Small intestine (tissue), 7 donors: ENCODE measurements around the gene STAMBPL1. TPM values are rescaled to one million over a fixed set of nuclear protein-coding genes. Genes with fewer than 3 reads are reported as not detected.

Experiments
- DNase-seq, 2 donors: peaks; one replicate each; pipeline versions ENCODE4 v3.0.0 to v3.0.0-alpha.2; 2013
- FAIRE-seq: peaks from 2 replicates; lab custom pipeline; 2012; peaks lifted over from hg19 to GRCh38; lab: Jason Lieb, UNC
- H3K27ac ChIP-seq, 3 donors: one replicate each; pipeline ENCODE4 v1.5.1; 2013; ENCODE audit warnings: low read length in 2 of 3, mild to moderate bottlenecking in 2 of 3, control low read depth in 1 of 3, inconsistent platforms in 1 of 3, low read depth in 1 of 3, moderate library complexity in 1 of 3
- H3K27me3 ChIP-seq, 3 donors: one replicate each; pipeline ENCODE4 v1.6.1; 2013; ENCODE audit warnings: low read length in 3 of 3, inconsistent platforms in 1 of 3; ENCODE audit not compliant: control insufficient read depth in 3 of 3, insufficient read depth in 3 of 3
- H3K36me3 ChIP-seq, 3 donors: one replicate each; pipeline ENCODE4 v1.6.1; 2013; ENCODE audit warnings: low read length in 3 of 3, inconsistent platforms in 1 of 3, low read depth in 1 of 3, mild to moderate bottlenecking in 1 of 3, moderate library complexity in 1 of 3; ENCODE audit not compliant: control insufficient read depth in 3 of 3, insufficient read depth in 2 of 3
- H3K4me1 ChIP-seq, 3 donors: one replicate each; pipeline ENCODE4 v1.6.1; 2013; ENCODE audit warnings: low read length in 2 of 3, inconsistent platforms in 1 of 3, low read depth in 1 of 3, mild to moderate bottlenecking in 1 of 3, moderate library complexity in 1 of 3; ENCODE audit not compliant: control insufficient read depth in 3 of 3, insufficient read depth in 2 of 3
- H3K4me3 ChIP-seq, 3 donors: one replicate each; pipeline ENCODE4 v1.5.1; 2013; ENCODE audit warnings: low read length in 3 of 3, control low read depth in 1 of 3, inconsistent platforms in 1 of 3, low read depth in 1 of 3, mild to moderate bottlenecking in 1 of 3, moderate library complexity in 1 of 3
- H3K9me3 ChIP-seq, 2 donors: one replicate each; pipeline ENCODE4 v1.6.1; 2013; ENCODE audit warnings: low read depth in 1 of 2, low read length in 1 of 2; ENCODE audit not compliant: control insufficient read depth in 2 of 2, insufficient read depth in 1 of 2
- WGBS, 3 donors: extraction: QIAGEN DNeasy Blood & Tissue Kit; methylation state at CpG; one replicate each; pipeline ENCODE4 v1.1.7; 2013; 5-methylcytosine and 5-hydroxymethylcytosine counted together
- polyA plus RNA-seq, 4 donors: library from polyadenylated mRNA; stranded (reverse) in 3 of 4; unstranded in 1 of 4; fragments of 200-250 nt in 3 of 4; fragments of 120-200 nt in 1 of 4; gene quantifications; one replicate each; pipeline versions ENCODE4 v1.2.1 to v1.2.3, GENCODE V29; 2013
- donor health status: healthy with polysubstance abuse.
- donor health status: control.
- donor health status: control.
- donor health status: Bipolar disorder and iron deficiency.
- donor health status: healthy.

STAMBPL1 gene
- polyA plus RNA-seq, 4 donors = 2.9 to 27.7 (median 9.4) TPM

DNA sequence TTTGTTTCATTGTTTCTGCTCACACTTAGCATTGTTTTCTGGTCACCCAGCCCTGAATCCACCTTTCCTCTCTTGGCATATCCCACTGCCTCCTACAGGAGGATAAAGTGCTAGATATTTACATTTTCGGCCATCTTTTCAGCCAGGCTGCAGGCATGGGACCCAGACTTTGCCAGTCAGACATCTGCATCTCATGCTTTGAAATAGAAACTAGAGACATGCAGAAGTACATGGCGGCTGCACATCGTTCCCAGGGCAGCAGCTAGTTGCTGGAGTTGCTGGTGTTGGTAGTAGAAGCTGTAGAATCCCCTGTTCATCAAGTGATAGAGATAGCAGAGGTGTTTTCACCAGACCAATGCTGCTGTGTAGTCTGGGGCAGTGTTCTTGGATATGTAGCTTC, 18.7 kb downstream of the STAMBPL1 start:
- no peak for FAIRE-seq
- Histone ChIP-seq H3K27me3 (no peaks in the 10 kb centered on the region), H3K27ac (peak overlapping the region; percentile 41 to 70 (median 53)), H3K9me3 (no peaks in the 10 kb centered on the region), H3K4me1 (peaks cover 6 to 76% (median 39%) of the 10 kb centered on the region in 3 donors), H3K4me3 (no peak overlapping the region), H3K36me3 (peaks cover 0 to 11% (median 2%) of the 10 kb centered on the region in 3 donors)
- DNase-seq = no peak
- WGBS, 3 donors = 75 to 82% (median 76%) methylated on average over 3 of the region's 3 CpGs

DNA sequence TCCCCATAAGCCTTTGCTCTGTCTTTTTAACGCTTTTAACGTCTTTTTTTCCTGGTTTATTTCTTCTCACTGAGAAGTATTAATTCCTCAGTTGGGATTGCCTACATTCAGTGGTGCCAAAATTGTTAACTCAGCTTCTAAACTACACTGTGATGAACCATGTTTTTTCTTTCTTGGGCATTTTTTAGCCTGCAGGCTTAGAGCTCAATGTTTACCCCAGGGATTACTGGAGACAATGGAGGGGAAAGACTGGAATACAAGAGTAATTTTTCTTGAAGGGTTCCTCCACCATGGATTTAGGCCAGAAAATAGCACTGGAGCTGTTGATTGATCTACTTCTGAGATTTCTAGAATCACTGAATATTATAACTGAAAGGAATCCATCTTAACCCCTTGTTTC, 19.8 kb downstream of the STAMBPL1 start:
- Histone ChIP-seq H3K27me3 (no peaks in the 10 kb centered on the region), H3K27ac (peak overlapping the region in 1 of 3 donors; percentile 12), H3K9me3 (no peaks in the 10 kb centered on the region), H3K4me1 (peaks cover 9 to 74% (median 38%) of the 10 kb centered on the region in 3 donors), H3K36me3 (peaks cover 2 to 11% (median 3%) of the 10 kb centered on the region in 3 donors), H3K4me3 (peak overlapping the region in 1 of 3 donors; percentile 4)
- DNase-seq (no peak), FAIRE-seq (no peak)
- 65 to 93% (median 81%) methylated on average over 2 of the region's 2 CpGs for WGBS, 3 donors

DNA sequence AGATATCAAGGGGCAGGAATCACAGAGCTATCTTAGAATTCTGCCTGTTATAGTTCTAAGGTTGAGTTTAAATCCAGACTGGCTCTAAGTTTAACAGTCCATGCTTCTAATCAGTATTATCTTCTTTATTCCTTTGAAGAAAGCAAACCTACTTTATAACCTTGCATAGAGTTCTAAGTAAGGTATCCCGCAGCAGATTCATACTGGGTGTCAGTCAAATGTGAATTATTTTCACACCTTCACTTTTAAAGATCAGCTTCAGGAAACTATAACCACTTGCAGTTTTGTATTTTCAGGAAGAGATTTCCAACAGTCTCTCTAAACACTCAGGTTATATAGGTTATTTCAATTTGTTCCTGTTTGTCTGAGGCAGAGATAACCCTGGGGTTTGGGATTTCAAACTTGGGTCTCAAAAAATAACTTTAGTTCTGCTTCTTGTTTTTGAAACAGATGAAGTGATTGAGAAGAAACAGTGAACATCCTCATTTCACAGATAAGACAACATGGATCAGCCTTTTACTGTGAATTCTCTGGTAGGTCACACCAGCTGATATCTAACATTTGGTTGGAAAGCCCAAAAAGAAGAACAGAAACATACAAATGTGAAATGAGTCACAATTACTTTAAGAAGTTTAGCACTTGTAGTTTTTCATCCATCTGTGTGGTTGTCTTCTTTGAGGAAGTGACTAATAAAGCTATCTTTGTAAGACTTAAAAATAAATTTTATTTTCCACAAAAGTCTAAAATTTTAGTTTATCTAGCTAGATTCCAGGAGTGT, 21.4 kb downstream of the STAMBPL1 start:
- Histone ChIP-seq H3K27ac (peak overlapping the region in 2 of 3 donors; percentile 55), H3K4me3 (no peak overlapping the region), H3K4me1 (peaks cover 6 to 64% (median 32%) of the 10 kb centered on the region in 3 donors), H3K36me3 (peaks cover 3 to 16% (median 4%) of the 10 kb centered on the region in 3 donors), H3K9me3 (no peaks in the 10 kb centered on the region), H3K27me3 (no peaks in the 10 kb centered on the region)
- 20 to 63% (median 24%) methylated on average over 1 of the region's 1 CpG for WGBS, 3 donors
- FAIRE-seq = no peak
- peak; percentile 38 to 49 for DNase-seq

DNA sequence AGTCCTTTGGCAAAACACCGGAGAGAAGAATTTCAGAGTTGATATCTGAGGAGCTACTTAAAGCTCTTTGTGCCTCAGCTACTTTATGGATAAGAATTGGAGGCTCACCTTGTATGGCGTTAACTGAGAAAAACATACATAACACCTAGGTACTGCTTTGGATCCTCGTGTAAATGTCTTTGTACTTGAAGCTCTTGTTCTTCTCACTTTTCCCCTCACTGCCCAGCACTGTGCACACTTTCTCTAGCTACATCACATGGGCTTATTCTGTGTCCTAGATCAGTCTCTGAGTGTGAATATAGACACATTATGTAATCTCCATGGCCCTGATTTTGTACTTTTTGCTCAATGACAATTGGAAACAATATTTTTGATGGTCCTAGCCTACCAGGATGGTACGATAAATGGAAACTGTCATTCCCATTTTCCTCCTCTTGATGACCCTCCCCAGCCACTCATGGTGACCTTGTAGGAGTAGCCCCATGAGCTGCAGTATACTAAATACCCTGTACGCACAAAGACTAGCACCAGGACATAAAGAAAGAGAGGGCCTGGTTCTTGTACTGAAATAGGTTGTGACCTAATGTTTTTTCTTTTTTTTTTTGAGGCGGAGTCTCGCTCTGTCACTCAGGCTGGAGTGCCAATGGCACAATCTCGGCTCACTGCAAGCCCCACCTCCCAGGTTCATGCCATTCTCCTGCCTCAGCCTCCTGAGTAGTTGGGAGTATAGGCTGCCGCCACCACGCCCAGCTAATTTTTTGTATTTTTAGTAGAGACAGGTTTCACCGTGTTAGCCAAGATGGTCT, 22.1 kb downstream of the STAMBPL1 start:
- Histone ChIP-seq H3K27me3 (no peaks in the 10 kb centered on the region), H3K4me1 (peaks cover 6 to 56% (median 24%) of the 10 kb centered on the region in 3 donors), H3K27ac (peak overlapping the region in 1 of 3 donors; percentile 55), H3K36me3 (peaks cover 3 to 20% (median 4%) of the 10 kb centered on the region in 3 donors), H3K9me3 (no peaks in the 10 kb centered on the region), H3K4me3 (no peak overlapping the region)
- 90 to 92% (median 91%) methylated on average over 11 of the region's 11 CpGs for WGBS, 3 donors
- no peak for DNase-seq
- FAIRE-seq = no peak

DNA sequence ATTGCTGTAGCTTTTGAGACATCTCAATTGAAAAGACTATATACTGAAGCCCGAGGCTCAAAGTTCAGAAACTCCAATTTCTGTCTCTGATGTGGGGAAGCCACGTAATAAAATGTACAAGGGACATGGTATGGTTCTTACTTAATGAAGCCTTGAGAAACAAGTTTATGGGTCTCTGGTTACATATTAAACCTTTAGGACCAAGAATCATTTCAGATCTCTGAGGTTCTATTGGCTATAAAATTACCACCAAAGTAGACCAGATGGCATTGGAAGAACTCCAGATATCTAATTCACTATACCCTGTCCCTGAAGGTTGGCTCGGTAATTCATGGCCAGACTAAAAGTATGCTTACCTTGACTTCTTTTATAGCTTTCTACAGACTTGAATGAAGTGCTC, 23.7 kb downstream of the STAMBPL1 start:
- H3K4me3 ChIP-seq = no peak overlapping the region
- H3K9me3 ChIP-seq = no peaks in the 10 kb centered on the region
- peaks cover 5 to 42% (median 16%) of the 10 kb centered on the region in 3 donors for H3K4me1 ChIP-seq
- DNase-seq (peak; percentile 87 to 91), FAIRE-seq (no peak)
- peak overlapping the region in 2 of 3 donors; percentile 33 to 60 for H3K27ac ChIP-seq
- no peaks in the 10 kb centered on the region for H3K27me3 ChIP-seq
- peaks cover 3 to 18% (median 4%) of the 10 kb centered on the region in 3 donors for H3K36me3 ChIP-seq
- 23 to 75% (median 43%) methylated on average over 3 of the region's 3 CpGs for WGBS, 3 donors

DNA sequence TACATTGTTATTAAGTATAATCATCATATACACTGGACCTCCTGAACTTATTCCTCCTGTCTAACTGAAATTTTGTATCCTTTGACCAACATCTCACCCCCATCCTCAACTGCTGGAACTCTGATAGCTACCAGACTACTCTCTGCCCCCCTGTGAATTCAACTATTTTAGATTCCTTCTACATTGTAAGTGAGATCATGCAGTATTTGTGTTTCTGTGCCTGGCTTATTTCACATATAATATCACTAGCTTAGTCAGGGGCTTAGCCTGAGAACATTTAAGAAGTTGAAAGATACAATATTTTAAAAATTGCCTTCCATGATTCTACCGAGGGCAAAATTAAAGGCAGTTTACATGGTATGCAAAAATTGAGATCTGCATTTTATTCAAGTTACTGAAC, 26.9 kb downstream of the STAMBPL1 start:
- no peak for DNase-seq
- FAIRE-seq = no peak
- Histone ChIP-seq H3K9me3 (no peaks in the 10 kb centered on the region), H3K27ac (no peak overlapping the region), H3K27me3 (no peaks in the 10 kb centered on the region), H3K4me3 (no peak overlapping the region), H3K36me3 (peaks cover 3 to 20% (median 8%) of the 10 kb centered on the region in 3 donors), H3K4me1 (peaks cover 3 to 21% (median 7%) of the 10 kb centered on the region in 3 donors)
- WGBS, 3 donors = 79 to 89% (median 87%) methylated on average over 1 of the region's 1 CpG

DNA sequence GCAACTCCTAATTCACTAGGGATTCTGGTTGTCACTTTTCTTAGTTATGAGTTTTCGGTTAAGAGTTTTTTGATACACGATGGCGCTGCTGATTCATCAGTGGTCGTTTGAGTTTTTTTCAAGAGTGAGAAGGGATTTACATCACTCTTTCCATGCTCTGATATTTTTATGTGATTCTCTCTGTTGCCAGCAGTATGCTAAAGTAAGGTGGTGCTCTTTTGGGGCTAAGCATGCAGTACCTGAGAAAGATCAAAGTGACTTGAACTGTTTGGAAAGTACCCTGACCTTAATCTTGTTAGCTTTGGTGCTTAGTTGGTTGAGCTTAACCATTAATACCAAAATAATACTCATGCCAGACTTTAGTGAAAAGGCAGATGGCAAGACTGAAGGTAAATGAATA, 28.1 kb downstream of the STAMBPL1 start:
- FAIRE-seq (no peak), DNase-seq (no peak)
- Histone ChIP-seq H3K9me3 (no peaks in the 10 kb centered on the region), H3K4me3 (no peak overlapping the region), H3K36me3 (peaks cover 3 to 19% (median 6%) of the 10 kb centered on the region in 3 donors), H3K27ac (no peak overlapping the region), H3K27me3 (no peaks in the 10 kb centered on the region), H3K4me1 (peaks cover 3 to 10% (median 4%) of the 10 kb centered on the region in 3 donors)
- 80 to 82% (median 81%) methylated on average over 4 of the region's 4 CpGs for WGBS, 3 donors

DNA sequence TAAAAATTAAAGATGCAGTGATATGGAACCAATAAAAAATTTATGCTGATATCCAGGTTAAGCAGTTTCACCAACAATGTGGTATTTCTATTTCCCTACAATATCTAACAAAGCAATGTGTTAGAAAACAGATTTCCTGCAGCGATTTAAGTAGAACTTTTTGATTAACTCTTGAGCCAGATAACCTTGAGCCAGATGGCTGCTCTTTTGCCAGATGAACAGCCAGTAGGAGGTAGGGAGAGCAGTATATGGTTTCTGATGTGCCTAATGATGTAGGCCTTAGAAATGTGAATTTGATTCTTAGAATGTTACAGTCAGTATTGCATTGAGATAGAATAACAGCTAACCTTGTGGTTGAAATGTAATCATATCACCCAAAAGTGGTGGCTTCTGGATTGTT, 31.1 kb downstream of the STAMBPL1 start:
- 91 to 100% (median 97%) methylated on average over 1 of the region's 1 CpG for WGBS, 3 donors
- H3K27ac ChIP-seq = no peak overlapping the region
- no peak overlapping the region for H3K4me3 ChIP-seq
- H3K9me3 ChIP-seq = no peaks in the 10 kb centered on the region
- DNase-seq (no peak), FAIRE-seq (no peak)
- H3K36me3 ChIP-seq = peaks cover 0 to 19% (median 4%) of the 10 kb centered on the region in 3 donors
- H3K27me3 ChIP-seq = no peaks in the 10 kb centered on the region
- H3K4me1 ChIP-seq = no peaks in the 10 kb centered on the region
